ELF-1 (cell line): Measurements from ENCODE around the gene SLC22A3.
A peak's percentile ranks its signal among the peaks of the same experiment; 100 is the strongest.
"Not testable (repeated sequence)": the region's sequence is repeated elsewhere in the genome, so short reads cannot be mapped to it uniquely, and the experiment has no call there.

ENCODE experiments used
- DNase-seq: peaks from one replicate; pipeline ENCODE4 v3.0.0-alpha.2; 2016; ENCODE audit warnings: low read depth, low spot score

Gene SLC22A3, protein sequence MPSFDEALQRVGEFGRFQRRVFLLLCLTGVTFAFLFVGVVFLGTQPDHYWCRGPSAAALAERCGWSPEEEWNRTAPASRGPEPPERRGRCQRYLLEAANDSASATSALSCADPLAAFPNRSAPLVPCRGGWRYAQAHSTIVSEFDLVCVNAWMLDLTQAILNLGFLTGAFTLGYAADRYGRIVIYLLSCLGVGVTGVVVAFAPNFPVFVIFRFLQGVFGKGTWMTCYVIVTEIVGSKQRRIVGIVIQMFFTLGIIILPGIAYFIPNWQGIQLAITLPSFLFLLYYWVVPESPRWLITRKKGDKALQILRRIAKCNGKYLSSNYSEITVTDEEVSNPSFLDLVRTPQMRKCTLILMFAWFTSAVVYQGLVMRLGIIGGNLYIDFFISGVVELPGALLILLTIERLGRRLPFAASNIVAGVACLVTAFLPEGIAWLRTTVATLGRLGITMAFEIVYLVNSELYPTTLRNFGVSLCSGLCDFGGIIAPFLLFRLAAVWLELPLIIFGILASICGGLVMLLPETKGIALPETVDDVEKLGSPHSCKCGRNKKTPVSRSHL

DNA sequence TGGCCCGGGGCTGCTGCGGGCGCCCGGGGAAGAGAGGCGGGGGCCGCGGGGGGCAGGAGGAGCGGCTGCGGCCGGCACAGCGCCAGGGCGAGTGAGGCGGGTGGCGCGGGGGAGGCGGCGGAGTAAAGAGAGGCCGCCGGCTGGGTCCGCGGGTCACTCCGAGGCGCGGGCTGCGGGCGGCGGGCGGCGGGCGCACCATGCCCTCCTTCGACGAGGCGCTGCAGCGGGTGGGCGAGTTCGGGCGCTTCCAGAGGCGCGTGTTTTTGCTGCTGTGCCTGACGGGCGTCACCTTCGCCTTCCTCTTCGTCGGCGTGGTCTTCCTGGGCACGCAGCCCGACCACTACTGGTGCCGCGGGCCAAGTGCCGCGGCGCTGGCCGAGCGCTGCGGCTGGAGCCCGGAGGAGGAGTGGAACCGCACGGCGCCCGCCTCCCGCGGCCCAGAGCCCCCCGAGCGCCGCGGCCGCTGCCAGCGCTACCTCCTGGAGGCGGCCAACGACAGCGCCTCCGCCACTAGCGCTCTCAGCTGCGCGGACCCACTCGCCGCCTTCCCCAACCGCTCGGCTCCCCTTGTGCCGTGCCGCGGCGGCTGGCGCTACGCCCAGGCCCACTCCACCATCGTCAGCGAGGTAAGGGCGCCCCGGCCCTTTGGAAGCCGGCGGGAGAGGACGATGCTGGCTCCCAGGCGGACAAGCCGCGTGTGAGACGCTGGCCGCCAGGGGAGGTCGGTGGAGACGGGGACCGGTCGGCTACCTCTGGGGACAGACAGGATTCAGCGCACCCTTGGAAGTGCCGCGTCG, at the start of gene SLC22A3:
Gene SLC22A3 (plus strand): TSS at position 156 of the 797 bp plus-strand sequence. CDS start 42 bp downstream, at position 198.
- peak; percentile 64 for DNase-seq

DNA sequence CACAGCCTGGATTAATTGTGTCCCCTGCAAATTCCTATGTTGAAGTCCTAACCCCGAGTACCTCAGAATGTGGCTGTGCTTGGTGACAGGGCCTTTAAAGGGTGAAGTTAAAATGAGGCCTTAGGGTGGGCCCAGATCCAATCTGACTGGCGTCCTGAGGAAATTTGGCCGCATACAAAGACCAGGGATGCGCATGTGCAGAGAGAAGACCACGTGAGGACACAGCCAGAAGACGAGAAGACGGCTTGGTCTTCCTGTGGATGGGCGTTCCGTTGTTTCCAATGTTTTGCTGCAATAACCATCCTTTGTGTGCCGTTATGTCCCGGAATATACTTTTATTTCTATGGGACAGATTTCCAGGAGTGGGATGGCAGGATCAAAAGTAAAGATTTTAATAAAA, 48.6 kb upstream of the SLC22A3 start:
- no peak for DNase-seq

DNA sequence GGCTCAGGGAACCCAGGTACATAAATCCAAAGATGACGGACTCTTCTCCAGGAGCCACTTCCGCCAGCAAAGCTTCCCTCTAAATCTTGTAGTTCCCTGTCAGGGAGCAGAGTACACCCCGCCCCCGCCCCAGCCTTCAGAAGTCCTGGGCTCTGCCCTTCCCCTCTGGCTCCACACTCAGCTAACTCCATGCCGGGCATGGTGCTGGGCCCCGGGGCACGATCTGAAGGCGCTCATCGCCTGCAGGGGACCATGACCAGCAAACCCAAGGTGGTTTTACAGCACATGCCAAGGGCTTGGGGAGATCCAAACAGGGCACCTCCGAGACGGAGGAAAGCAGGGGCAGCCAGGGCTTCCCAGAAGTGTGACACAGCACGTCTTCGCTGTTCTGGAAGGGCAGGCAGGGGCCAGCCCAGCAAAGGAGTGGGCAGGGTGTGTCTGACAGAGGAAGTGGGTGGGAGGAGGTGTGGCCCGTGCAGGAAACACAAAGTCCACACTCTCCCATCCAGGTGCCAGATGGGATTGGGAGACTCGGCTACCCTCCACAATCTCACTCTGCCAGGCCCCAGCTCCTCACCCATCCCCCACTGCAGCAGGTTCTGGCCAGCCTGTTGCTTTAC, 48.0 kb upstream of the SLC22A3 start:
- no peak for DNase-seq

DNA sequence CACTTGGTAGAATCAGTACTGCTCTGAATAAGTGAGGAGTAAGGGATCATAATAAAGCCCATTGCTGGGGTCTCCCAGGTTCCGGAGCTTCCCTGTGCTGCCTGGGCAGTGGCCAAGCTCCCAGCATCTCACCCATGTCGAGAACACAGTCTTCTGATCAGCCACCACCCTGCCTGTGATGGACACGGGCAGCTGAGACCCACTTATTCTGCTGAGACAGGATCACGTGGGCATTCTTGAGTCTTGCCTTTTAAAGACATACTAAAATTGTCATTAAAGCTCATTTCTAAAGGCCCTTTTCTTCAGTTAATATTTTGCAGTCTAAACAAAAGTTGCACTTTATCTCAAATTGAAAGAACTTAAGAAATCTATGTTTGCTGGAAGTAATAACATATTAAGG, 46.8 kb upstream of the SLC22A3 start:
- DNase-seq: no peak

DNA sequence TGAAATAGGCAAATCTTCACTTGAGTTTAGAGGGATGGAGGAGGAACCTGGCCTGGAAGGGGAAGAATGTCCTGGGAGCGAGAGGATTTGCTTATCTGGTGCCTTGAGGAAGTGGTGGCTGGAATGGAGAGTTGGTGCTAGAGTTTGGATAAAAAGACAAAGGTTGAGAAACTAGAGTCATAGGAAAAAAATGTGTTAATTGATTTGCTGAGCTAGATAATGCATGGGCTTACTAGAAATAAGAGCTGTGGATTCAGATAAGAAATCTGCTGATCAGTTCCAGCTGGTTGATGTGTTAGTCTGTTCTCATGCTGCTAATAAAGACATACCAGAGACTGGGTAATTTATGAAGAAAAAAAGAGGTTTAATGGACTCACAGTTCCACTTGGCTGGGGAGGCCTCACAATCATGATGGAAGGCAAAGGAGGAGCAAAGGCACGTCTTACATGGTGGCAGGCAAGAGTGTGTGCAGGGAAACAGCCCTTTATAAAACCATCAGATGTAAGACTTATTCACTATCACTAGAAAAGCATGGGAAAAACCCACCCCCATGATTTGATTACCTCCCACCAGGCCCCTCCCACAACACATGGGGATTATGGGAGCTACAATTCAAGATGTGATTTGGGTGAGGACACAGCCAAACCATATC, 45.6 kb upstream of the SLC22A3 start:
- DNase-seq: not testable (repeated sequence)

DNA sequence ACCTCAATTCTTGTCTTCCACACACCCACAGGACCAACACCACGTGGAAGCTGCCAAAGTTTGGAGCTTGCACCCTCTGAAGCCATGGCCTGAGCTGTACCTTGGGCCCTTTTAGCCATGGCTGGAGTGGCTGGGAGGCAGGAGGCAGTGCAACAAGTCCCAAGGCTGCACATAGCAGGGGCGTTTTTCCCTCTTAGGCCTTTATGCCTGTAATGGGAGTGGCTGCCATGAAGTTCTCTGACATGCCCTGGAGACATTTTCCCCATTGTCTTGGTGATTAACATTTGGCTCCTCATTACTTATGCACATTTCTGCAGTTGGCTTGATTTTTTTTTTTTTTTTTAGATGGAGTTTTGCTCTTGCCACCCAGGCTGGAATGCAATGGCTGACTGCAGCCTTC, 44.4 kb upstream of the SLC22A3 start:
- DNase-seq: peak; percentile 11

DNA sequence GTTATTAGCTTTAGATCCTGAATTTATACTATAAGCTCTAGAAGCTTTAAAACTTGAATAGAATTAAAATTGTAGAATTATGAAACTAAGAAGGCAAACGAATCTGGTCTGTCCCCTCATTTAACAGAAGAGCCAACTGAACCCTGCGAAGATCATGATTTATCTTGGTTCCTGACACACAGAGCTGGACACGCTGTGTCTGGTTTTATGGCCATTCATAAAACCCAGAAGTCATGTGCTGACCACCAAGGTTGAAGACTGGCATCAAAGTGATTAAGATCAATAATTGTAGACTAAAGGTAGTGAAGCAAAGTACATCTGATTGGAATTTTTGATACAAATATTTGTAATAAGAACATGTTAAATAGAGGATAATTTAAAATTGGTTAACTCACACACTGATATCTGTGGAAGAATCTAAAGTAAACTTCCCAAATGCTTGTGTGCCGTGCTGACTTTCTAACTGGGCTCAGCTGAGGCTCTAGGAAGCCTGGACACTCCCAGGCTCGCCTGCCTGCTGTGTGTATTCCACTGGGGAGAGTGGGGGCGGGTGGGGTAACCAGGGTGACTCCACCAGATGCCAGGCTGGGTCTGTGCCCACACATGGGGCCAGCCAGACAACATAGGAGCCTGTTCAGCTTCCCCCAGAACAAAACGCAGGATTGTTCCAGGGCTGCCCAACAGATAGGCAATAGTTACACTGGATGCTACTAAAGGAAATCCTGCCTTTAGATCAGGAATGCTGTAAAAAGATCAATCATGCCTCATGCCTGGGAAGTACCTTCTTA, 42.1 kb upstream of the SLC22A3 start:
- no peak for DNase-seq

DNA sequence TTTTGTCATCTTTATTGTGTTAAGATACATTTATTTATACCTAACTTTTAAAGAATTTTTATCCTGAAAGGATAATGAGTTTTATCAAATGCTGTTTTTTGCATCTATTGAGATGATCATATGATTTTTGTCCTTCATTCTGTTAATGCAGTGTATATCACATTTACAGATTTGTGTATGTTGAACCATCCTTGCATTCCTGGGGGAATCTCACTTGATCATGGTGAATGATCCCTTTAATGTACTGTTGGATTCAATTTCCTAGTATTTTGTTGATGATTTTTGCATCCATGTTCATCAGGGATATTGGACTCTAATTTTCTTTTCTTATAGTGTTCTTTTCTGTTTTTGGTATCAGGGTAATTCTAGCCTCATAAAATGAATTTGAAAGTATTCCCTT, 38.5 kb upstream of the SLC22A3 start:
- DNase-seq: no peak

DNA sequence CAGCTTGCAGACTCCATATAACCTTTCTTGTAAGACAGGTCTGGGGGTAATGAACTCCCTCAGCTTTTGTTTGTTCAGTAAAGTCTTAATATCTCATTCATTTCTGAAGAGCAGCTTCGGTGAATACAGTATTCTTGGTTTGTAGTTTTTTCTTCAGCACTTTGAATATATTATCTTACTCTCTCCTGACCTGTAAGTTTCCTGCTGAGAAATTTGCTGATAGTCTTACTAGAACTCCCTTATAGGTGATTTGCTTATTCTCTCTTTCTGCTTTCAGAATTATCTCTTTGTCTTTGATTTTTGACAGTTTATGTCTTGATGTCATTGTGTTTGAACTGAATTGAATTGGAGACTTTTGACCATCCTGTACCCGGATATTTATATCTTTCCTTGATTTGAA, 35.3 kb upstream of the SLC22A3 start:
- no peak for DNase-seq

DNA sequence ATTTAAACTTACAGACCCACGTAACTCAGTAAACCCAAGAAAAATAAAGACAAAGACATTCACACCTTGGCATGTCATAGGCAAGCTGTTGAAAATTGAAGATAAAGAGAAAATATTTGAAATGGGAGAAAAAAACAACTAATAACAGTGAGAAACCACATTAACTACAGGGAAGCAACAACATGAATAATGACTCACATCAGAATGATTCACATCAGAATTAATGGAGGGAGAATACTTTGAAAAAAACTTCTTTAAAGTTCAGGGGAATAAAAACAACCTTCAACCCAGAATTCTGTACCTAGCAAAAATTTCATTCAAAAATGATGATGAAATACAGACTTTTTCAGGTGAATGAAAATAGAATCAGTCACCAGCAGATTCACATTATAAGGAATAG, 32.9 kb upstream of the SLC22A3 start:
- no peak for DNase-seq

DNA sequence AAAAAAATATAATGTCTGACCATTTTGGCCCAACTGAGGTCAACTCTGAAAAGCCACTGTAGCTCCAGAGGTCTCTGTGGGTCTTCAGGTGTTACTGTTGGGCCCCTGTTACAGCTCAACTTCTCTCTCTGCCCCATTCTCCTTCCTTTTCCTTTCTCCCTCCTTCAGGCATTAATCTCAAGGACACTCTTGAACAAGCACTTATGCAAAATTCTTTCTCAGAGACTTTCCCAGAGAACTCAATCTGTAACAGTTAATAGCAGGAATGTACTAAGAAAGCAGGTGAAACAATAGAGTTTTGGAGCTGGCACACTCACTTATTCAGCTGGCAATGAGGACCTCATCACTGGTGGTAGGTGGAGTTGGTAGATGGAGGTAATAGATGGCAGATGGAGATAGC, 31.9 kb upstream of the SLC22A3 start:
- DNase-seq: no peak

DNA sequence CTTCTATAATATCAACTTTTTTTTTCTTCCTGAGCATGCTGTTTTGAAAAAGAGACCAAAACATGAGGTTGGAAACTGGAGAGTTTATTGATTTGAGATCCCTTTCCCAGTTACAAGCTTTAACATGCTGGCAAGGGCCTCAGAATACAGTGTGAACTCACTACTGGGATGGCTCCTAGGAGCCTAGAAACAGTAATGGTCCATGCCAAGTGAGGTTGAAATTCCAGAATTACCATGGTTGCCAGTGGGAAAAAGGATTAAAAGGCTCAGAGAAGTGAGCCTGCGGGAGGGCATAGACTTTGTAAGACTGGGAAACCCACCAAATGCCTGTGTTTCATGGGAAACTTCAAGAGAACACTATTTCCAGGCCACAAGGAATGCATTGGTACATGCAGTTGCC, 28.9 kb upstream of the SLC22A3 start:
- DNase-seq: no peak

DNA sequence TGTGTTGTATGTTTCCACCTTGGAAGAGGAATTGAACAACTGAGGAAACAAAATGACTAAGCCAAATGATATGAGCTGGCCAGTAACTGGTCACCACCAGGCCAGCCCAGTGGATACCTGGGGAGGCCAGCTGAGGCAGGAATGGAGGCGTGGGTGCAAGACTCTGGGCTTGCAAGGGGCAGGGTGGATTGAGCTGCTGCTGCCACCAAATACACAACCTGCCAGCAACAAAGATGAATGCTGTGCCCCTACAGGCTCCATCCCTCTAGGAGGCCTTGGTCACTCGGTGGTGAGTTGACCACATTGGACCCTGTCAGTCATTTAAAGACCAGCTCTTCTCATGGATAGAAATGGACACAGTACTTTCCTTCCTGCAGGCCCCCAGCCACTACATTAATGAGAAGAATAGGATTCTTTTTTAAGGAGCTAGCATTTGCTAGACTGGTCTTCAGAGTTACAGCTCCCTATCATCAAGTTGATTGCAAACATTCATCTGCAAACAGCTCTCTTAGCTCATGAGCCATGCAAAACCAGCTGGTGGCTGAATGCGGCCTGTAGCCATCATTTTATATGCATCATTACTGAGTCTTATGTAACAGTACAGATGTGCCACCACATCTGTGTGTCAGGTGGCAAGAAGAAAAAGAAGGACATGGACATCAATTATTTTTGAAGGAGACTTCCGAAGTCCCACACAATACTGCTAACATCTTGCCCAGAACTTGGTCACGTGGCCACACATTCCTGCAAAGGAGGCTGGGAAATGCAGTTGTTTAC, 26.3 kb upstream of the SLC22A3 start:
- no peak for DNase-seq

DNA sequence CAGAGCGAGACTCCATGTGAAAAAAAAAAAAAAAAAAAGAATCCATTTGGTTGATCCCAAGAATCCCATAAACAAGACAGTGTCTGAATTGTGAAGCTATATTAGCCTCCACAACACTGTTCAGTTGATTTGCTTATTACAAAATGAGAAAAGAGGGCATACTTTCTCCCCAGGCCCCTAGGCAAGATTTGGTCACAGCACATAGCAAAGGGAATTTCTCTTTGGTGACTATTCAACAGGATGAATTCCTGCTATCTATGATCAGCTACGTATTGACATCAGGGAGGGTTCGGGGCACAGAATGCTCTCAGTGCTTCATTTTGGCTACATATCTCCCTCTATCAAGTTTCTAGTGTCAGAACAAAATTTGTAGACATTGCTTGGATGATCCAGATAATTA, 20.2 kb upstream of the SLC22A3 start:
- no peak for DNase-seq

DNA sequence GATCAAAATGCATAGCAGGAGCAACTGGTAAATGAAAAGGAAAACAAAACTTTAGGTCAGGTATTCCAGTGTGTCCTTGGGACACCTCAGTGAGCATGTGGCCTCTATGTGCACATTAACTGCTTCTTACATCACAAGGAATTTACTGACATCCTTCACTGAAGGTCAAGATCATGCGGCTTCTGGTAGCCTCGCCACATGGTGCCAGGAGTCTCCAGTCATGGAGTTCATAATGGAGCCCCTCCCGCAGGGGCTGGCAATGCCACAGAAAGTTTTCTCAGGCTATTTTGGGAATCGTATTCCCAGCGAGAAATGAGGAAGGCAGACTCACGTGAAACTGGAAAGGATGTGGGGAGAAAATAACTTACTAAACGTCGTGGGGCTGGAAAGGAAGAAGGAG, 19.7 kb upstream of the SLC22A3 start:
- no peak for DNase-seq

DNA sequence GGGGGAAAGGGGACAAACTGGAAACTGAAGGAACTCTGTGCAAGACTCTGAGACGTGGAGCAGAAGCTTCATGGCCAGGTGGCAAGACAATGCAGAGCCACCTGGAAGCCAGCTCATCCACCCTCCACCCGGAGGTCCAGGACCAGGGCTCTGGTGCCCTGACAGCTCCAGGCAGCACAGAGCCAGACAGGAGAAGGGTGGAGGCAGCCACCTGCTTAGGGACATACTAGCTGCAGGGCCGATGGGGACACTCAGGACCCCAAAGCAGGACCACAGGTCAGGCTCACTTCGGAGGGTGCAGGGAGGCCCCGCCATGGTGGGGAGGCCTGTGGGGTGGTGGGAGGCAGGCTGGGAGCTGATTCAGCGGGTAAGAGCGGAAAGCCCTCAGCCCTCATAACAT, 19.0 kb upstream of the SLC22A3 start:
- DNase-seq: no peak

DNA sequence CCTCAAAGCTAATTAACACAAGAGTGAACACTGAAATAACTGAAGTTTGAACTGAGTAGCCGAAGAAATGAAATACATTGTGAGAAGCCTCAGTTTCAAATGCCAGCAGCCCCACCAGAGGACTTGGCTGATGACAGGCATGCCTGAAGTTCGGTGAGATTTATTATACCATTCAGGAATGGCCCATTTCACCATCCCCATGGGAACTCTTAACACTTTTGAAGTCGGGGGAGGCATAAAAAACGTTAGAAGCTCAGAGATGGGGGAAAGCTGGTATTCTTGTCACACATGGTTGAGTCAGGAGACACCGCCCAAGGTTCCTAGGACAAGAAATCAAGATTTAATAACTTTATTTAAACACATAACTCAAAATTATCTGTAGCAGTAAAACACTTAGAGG, 17.6 kb upstream of the SLC22A3 start:
- DNase-seq: no peak

DNA sequence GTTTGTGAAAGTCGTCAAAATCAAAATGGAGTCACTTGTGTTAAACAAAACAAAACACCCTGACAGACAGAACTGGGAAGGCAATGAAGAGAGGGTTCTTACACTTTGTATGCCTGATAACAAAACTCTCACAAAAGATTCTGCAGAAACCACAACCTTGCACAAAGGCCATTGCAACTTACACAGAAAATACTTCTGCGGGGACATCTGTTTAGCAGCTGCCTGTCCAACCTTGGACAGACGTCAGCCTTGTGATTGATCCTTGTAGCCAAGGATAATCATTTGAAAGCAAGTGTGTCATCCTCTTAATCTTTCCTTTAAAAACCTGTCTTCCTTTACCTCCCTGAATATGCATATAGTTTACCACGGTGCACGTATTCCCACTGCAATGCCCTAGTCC, 17.0 kb upstream of the SLC22A3 start:
- DNase-seq: no peak

DNA sequence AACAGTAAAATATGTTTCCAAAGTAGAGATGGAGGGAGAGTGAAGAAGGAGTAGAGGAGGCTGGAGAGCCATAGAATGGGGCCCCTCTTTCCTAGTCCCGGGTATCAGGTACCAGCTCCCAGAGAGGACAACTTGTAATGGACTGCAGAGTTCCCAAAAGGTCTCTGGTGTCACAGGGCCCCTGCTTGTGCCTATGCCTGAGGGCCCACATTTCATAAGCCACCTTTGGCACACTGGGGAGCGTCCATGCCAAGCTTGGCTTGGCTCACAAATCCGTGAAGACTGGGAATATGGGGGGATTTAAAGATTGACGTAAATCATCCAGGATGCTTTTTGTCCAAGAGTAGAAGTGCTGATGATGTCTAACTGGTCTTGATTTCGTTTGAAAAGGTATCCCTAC, 16.4 kb upstream of the SLC22A3 start:
- DNase-seq: no peak

DNA sequence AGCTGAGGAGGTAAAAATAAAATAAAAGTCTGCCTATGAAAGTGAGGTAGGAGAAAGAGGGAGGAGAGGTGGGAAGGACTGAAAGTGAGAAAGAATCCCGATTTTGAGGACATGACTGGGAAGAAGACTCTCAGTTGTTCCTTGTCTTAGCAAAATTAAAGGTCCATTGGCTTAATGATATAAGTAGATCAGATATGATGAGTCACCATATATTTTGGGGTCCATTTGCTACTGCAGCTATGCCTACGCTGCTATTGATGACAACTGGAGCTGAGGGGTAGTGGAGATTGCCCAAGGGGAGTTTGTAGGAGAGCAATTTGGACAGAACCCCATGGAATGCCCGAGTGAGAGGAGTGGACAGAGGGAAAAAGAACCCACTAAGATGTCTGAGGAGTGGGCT, 15.1 kb upstream of the SLC22A3 start:
- DNase-seq: no peak
